ENCODE data around the gene LRRC73.
"Not testable (repeated sequence)": the region's sequence is repeated elsewhere in the genome, so short reads cannot be mapped to it uniquely, and the experiment has no call there.

LRRC73 gene, protein sequence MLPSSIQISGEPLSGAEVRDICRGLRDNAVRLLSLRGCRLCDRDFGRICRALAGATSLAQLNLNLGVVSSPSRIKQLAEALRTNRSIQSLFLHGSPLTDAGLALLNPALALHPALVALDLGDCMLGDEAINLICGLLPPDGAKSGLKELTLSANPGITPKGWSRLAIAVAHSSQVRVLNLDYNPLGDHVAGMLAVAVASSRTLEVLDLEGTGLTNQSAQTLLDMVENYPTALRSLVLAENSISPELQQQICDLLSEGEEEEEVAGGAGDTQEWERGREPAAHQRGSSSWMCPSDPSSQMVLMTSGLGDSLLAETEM

GRCh38 chr6:43509984-43510826 is at the start of gene LRRC73:
Gene LRRC73 (minus strand): TSS chr6:43510346. CDS start chr6:43509785, 561 bp downstream.
- DNase-seq (ENCODE audit: low read depth), result peak; percentile 75

DNA sequence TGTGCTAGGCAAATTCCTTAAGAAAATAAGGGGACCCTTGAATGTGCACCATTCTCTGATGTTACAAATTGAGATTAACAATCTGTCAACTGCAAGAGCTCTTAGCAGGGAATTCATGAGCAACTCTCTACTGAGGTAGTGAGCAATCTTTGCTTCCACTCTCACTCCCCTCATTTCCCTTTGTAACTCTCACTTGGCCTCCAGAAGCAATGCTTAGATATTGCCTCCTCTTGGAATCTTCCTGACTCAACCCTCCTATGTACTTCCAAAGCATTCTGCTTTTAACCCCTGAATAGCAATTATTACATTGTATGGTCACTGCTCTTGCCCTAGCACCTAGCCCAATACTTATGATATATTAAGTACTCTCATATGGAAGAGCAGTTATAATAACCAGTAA is 49.2 kb upstream of the LRRC73 start:
- DNase-seq (ENCODE audit: low read depth), result no peak

GRCh38 chr6:43557620-43558019 is 47.5 kb upstream of the LRRC73 start:
- DNase-seq (ENCODE audit: low read depth), result not testable (repeated sequence)

- no peak for DNase-seq (ENCODE audit: low read depth)
These were observed 37.1 kb upstream of the LRRC73 start for GRCh38 chr6:43547222-43547621.

GRCh38 chr6:43544461-43544860 is 34.3 kb upstream of the LRRC73 start:
- no peak for DNase-seq (ENCODE audit: low read depth)

GRCh38 chr6:43541774-43542471 is 31.8 kb upstream of the LRRC73 start:
- DNase-seq (ENCODE audit: low read depth), result no peak

- no peak for DNase-seq (ENCODE audit: low read depth)
These were observed 30.4 kb upstream of the LRRC73 start for GRCh38 chr6:43540507-43540906.

DNA sequence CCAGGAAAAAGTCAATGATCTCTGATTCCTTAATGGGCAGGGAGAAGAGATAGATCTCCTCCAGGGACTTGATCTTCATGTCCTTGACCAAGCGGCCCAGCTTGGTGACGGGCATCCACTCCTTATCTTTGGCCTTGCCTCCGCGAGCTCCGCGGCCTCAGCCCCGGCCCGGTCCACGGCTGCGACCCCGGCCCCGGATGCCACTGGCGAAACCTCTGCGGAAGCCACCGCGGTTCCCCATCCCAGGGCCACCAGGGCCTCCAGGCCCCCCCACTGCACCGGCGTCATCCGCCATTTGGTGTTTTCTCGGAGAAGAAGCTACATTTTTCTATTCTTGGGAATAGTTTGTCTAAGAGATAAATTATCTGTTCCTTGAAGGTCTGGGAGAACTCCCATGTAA is 29.3 kb upstream of the LRRC73 start:
- not testable (repeated sequence) for DNase-seq (ENCODE audit: low read depth)

DNA sequence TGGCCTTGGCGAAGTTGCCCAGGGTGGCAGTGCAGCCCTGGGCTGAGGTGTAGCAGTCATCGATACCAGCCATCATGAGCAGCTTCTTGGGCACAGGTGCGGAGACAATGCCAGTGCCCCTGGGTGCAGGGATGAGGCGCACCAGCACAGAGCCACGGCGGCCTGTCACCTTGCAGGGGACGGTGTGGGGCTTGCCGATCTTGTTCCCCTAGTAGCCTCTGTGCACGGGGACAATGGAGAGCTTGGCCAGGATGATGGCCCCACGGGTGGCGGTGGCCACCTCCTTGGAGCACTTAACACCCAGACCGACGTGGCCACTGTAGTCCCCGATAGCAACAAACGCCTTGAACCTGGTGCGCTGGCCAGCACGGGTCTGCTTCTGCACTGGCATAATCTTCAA is 28.8 kb upstream of the LRRC73 start:
- not testable (repeated sequence) for DNase-seq (ENCODE audit: low read depth)

DNA sequence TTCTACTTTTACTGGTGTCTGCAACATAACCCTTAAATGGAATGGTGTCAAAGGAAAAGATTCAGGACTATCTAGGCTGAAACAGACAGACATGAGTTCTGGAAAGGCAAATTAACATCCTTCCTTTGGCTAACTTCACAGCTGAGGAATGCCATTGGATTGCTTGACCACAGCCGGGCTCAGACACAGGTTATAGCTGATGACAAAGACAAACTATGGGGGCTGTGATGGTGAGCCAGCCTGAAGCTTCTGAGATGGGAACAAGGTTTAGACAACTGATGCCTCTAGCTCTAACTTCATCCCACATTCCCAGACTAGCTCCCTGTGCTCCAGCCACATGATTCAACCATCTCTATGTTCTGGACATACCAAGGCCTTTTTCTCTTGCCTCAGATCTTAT is 22.1 kb upstream of the LRRC73 start:
- peak; percentile 12 for DNase-seq (ENCODE audit: low read depth)

DNA sequence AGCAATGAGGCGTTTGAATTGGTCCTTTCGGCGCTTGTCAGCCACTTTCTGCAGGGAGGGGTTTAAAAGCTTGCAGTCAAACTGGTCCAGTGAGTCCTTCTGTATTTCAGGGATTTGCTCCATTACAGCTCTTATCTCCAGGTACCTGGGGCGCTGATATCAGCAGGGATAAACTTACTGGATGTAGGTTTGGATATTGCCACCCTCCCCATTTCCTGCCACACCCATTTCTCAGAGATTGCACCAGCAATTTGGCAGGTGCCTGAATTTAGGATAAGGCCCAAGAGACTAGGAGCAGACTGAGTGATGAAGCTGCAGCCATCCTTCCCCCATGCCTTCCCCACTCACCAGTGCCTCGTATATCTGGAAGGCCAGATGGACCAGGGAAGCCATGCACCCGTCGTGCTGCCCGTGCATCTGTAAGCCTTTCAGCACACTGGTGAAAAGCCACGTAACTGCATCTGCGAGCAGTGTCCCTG is 14.4 kb upstream of the LRRC73 start:
- no peak for DNase-seq (ENCODE audit: low read depth)

DNA sequence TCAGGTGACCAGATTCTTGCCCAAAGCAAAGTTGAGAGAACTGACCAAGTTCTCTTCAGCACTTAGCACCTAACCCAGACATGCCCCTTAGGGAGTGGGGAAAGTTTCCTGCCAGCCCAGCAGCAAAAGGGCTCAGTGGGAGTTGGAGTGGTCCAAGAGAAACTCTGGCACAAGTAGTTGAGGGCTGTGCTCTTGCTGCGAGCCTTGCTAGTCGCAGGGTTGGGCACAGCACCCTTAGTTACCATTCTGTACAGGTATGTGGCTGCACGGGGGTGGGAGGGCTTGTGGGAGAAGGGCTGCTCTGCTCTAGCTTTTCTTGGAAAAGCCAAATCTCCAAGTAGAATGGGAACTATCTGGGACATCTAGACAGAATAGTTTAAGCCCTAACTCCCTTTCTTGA is 13.1 kb upstream of the LRRC73 start:
- no peak for DNase-seq (ENCODE audit: low read depth)

GRCh38 chr6:43522547-43523261 is 12.6 kb upstream of the LRRC73 start:
- no peak for DNase-seq (ENCODE audit: low read depth)

DNA sequence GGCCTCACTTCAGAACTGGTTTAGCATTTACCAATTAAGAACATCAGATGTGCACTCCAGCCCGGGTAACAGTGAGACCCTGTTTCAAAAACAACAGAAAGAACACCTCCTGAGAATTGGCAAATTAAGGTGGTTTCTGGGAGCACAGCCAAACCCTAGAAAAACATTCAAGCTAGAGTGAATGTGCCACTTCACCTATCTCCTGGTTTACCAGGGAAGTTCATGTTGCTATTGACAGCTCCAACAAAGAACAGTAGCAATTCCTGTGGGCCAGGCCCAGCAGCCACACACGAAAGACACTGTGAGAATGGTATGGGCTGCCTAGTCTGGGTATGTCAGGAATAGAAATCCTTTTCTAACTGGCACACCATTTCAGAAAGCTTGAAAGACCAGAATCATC is 11.7 kb upstream of the LRRC73 start:
- DNase-seq (ENCODE audit: low read depth), result no peak

GRCh38 chr6:43520097-43520496 is 10.0 kb upstream of the LRRC73 start:
- no peak for DNase-seq (ENCODE audit: low read depth)

DNA sequence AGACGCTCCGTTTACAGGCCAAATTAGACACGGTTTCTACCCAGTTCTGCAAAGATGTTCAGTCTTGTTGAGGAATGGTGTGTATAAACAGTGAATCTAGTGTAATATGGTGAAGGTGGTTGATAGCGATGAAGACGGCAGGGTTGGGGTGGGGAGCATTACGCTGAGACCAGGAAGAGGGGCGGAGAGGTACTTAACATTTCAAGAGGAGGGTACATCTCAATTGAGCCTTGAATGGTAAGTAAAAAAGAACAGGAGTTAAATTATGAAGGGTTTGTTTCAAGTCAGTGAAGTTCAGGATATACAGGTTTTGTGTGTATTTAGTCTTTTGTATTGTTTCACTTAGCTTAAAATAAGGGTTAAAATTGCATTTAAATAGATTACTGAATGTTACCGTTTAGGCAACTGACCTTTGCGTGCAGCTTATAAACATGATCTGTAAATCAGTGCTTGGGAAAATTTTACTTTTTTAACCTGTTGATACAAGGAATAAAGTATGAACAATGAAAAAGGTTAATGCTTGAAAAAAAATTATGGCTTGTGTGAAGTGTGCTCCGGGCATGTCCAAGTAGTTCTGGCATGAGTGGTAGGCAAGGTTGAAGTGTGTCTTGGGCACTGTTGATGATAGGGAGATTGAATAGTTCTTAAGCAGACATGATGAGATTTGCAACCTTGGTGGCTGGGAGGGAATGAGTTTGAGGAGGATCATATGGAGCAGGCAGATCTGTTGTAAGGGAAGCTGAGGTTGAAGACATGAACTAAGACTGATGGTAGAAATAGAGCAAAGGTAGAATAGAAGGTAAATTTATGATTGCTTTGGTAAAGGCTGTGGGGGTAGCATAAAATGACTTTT is 7.6 kb upstream of the LRRC73 start:
- DNase-seq (ENCODE audit: low read depth), result peak; percentile 17

DNA sequence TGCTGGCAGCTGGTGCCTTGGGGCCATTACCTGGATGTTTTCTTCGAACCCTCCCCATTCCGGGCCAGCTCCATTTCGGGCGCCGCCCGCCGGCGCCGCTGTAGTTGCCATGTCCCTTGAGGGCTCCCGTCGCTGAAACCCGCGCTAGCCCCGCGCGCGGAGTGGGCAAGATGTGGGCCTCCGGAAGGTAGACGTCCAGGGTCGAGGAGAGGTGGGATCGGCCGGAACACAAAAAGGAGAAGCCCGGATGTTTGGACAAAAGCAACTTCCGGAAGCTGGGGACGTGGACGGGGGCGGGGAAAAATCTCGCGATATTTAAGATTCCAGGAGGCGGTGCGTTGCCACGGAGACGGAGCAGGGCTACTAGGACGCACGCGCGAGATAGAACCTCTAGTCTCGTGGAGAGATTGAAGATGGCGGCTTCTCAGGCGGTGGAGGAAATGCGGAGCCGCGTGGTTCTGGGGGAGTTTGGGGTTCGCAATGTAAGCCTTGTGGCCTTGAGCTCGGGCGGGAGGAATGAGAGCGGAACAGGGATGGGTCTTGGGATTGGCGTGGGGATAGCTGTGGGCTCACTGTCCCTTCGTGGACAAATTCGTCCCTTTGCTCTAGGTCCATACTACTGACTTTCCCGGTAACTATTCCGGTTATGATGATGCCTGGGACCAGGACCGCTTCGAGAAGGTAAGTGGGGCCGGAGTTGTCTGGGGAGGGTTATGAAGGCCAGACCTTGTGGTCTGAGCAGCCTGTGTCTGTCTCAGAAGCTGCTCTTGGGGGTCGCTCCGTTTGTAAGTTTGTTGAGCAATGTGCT is 6.8 kb upstream of the LRRC73 start, which contains the start of the genes POLR1C and YIPF3:
Gene POLR1C (plus strand): TSS at position 393 of the 808 bp plus-strand sequence. CDS start 21 bp downstream, at position 414.
Gene YIPF3 (minus strand): TSS at position 230 of the 808 bp plus-strand sequence. CDS start 119 bp downstream, at position 111.
- peak; percentile 94 for DNase-seq (ENCODE audit: low read depth)

DNA sequence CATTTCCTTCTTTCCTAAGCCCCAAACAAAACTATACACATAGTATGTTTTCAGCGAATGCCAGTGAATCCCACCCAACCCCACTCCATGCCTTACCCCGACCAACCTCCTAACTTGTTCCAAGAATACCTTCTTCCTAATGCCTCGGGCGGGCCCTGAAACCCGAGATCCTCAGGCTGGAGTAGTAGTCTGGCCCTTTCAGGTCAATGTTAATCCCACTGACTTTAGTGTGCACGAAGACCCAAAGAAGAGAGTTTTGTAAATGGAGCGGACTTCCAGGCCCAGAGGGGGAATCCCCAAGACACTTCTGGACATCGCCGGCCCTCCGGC is 6.2 kb upstream of the LRRC73 start:
- DNase-seq (ENCODE audit: low read depth), result no peak

DNA sequence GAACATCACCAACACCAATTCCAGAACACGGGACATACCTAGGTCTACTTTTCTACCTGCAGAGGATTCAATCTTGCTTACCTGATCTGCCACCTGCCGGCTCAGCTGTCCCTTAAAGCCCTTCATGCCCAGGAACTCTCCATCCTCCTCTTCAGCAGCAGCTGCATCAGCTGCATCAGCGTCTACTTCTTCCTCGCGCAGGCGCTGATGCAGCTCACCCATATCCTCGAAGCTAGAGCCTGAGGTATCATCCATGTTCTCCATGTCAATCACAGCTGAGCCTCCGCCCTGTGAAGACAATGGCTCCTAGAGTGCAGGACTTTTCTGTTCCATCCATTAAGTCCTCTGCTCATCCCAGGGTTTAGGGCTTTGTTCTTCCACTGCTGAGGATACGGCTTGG is 5.7 kb upstream of the LRRC73 start:
- no peak for DNase-seq (ENCODE audit: low read depth)

DNA sequence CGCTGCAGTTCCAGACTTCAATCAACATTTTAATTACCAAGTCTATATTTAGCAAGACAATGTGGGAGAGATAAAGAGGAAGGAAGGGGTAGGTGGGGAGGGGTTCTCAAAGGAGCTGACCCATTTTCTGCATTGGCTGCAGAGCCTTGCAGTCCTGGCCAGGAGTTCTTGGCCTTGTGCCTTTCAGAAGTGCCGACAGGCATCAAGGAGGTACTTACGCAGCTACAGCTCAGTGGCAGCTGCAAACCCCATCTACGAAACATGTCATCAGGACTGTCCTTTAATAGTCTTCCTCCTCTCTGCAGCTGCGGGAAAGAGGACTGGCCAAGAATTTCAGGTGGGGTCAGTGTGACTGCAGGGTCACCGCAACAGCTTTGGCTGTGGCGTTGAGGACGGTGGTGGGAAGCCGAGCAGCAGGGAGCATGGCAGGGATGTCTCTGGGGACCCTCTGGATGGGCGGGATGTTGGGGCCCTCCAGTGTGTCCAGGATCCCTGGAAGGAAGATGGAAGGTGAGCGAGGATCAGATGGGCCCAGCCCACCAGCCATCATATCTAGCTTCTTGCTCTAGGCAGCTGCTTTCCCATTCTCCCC is 1.8 kb upstream of the LRRC73 start:
- DNase-seq (ENCODE audit: low read depth), result no peak
